GM19463 (cell line): ENCODE measurements around the gene SLC15A1.

ENCODE experiments used
- ATAC-seq: cut with Tn5 transposase; IDR thresholded peaks from one replicate; pipeline ENCODE4 v1.9.1; 2021; ENCODE audit warnings: mild to moderate bottlenecking, moderate library complexity; ENCODE audit not compliant: unreplicated experiment

Gene SLC15A1

GRCh38 chr13:98752467-98753290 lies at the start of gene SLC15A1:
Gene SLC15A1, minus strand, starts transcription at chr13:98752672. Its CDS starts 74 bp downstream, at chr13:98752598.
- no peak for ATAC-seq

- no peak for ATAC-seq
Measured at GRCh38 chr13:98801626-98802418, 49.4 kb upstream of the SLC15A1 start.

GRCh38 chr13:98800078-98800477 lies 47.6 kb upstream of the SLC15A1 start:
- ATAC-seq = no peak

GRCh38 chr13:98798849-98799645 lies 46.6 kb upstream of the SLC15A1 start:
- ATAC-seq = no peak

GRCh38 chr13:98797456-98797855 lies 45.0 kb upstream of the SLC15A1 start:
- no peak for ATAC-seq

- ATAC-seq = no peak
Measured at GRCh38 chr13:98796798-98797197, 44.3 kb upstream of the SLC15A1 start.

- no peak for ATAC-seq
Measured at GRCh38 chr13:98796191-98796590, 43.7 kb upstream of the SLC15A1 start.

- no peak for ATAC-seq
Measured at GRCh38 chr13:98795220-98795619, 42.7 kb upstream of the SLC15A1 start.

GRCh38 chr13:98794498-98794897 lies 42.0 kb upstream of the SLC15A1 start:
- no peak for ATAC-seq

GRCh38 chr13:98792785-98793495 lies 40.5 kb upstream of the SLC15A1 start:
- no peak for ATAC-seq

GRCh38 chr13:98792321-98792720 lies 39.8 kb upstream of the SLC15A1 start:
- no peak for ATAC-seq

GRCh38 chr13:98791611-98792010 lies 39.1 kb upstream of the SLC15A1 start:
- no peak for ATAC-seq

- no peak for ATAC-seq
Measured at GRCh38 chr13:98787996-98788395, 35.5 kb upstream of the SLC15A1 start.

- ATAC-seq = no peak
Measured at GRCh38 chr13:98787173-98787572, 34.7 kb upstream of the SLC15A1 start.

GRCh38 chr13:98786023-98786422 lies 33.6 kb upstream of the SLC15A1 start:
- ATAC-seq = no peak

GRCh38 chr13:98785405-98785804 lies 32.9 kb upstream of the SLC15A1 start:
- no peak for ATAC-seq

- ATAC-seq = no peak
Measured at GRCh38 chr13:98784666-98785065, 32.2 kb upstream of the SLC15A1 start.

- no peak for ATAC-seq
Measured at GRCh38 chr13:98783856-98784478, 31.5 kb upstream of the SLC15A1 start.

- no peak for ATAC-seq
Measured at GRCh38 chr13:98782654-98783053, 30.2 kb upstream of the SLC15A1 start.

GRCh38 chr13:98781905-98782304 lies 29.4 kb upstream of the SLC15A1 start:
- no peak for ATAC-seq
